A549 treated with RU486 at 1 μM for 4 hours (cell line): ENCODE data around the gene SUFU. TPM values are rescaled to one million over a fixed set of nuclear protein-coding genes. Genes with fewer than 3 reads are reported as not detected.

Experiments used
- total RNA-seq: library from RNA; stranded (reverse); fragments of 200-300 nt; extraction: Qiagen RNA extraction; gene quantifications from 5 replicates; pipeline ENCODE4 v1.2.3, GENCODE V29; 2022; ENCODE audit warnings: low read depth

SUFU gene
- total RNA-seq, result 5.3 to 8.2 TPM (median 7.3 TPM) in 5 replicates

DNA sequence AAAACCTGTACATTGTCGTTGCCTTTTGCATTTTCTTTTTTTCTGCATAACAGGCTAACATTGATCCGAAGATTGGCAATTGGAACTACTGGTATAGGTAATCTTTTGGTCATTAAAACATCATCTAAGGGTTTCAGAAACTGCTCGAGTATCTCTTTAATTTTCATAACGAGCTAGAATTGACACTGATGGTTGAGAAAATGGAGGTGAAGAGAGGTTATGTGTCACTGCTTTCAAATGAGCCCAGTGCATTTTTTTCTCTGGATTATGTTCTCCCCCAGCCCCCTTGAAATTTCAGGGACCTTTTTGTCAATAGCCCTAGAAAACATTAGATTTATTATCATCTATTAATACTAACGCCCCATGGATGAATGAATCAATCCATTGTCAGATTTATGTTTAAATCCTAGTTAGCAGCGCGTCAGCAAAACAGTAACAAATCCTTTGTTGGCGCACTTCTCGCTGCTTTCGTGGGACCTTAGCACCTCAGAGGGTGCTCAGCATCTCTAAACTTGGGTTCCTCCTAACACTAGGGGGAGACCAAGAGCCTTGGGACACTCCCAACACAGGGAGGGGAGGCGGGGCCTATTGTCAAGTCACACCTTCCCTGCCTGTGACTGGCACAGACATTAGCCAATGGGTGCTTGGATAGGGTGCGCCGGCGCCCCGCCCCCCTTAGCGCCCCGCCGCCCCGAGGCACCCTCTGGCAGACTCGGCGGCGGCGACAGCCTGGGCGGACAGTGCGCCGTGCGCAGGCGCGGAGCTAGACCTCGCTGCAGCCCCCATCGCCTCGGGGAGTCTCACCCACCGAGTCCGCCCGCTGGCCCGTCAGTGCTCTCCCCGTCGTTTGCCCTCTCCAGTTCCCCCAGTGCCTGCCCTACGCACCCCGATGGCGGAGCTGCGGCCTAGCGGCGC, at the start of gene SUFU:
TSS of gene SUFU (plus strand) at position 709 of the 915 bp plus-strand sequence. CDS start at position 890, 181 bp downstream.

GRCh38 chr10:102502337-102503151, 1.2 kb upstream of the SUFU start, which contains the start of gene ACTR1A:
TSS of gene ACTR1A (minus strand) at chr10:102502712. CDS start at chr10:102502647, 65 bp downstream.

GRCh38 chr10:102644066-102644645, 140.4 kb downstream of the SUFU start, which contains the start of gene TRIM8:
TSS of gene TRIM8 (plus strand) at chr10:102644479. CDS start at chr10:102644618, 139 bp downstream.

Other genes starting within 250 kb of the SUFU start
- gene NFKB2, start 108.3 kb upstream of the SUFU start, total RNA-seq, result 59.6 to 105 TPM (median 82.4 TPM) in 5 replicates
- 0.15 to 0.78 TPM (median 0.51 TPM) in 5 replicates for gene PSD, start 85.2 kb upstream of the SUFU start, total RNA-seq
- 6.2 to 11.3 TPM (median 9.1 TPM) in 5 replicates for gene FBXL15, start 83.1 kb upstream of the SUFU start, total RNA-seq
- 60.2 to 70.4 TPM (median 63.3 TPM) in 5 replicates for gene CUEDC2, start 71.4 kb upstream of the SUFU start, total RNA-seq
- 0.09 to 0.15 TPM in 2 of 5 replicates, not detected in the others for gene C10orf95, start 52.4 kb upstream of the SUFU start, total RNA-seq
- 86.9 to 93.4 TPM (median 90.3 TPM) in 5 replicates for gene ACTR1A, start 1.3 kb upstream of the SUFU start, total RNA-seq
- gene TRIM8, start 140.5 kb downstream of the SUFU start, total RNA-seq, result 39.2 to 45.2 TPM (median 43.4 TPM) in 5 replicates
- 14.7 to 15.2 TPM (median 15.2 TPM) in 5 replicates for gene ARL3, start 210.4 kb downstream of the SUFU start, total RNA-seq
- 2.1 to 3.7 TPM (median 2.8 TPM) in 5 replicates for gene SFXN2, start 210.7 kb downstream of the SUFU start, total RNA-seq
- 19.0 to 27.7 TPM (median 25.7 TPM) in 5 replicates for gene WBP1L, start 240.0 kb downstream of the SUFU start, total RNA-seq